Measurements from ENCODE around the gene ROBO1. TPM values are rescaled to one million over a fixed set of nuclear protein-coding genes. Genes with fewer than 3 reads are reported as not detected.

ROBO1 gene
- total RNA-seq, 2 experiments from 2014 or later, result 0.36 to 0.69 TPM

GRCh38 chr3:78764634-78765033 lies 1003.2 kb downstream of the ROBO1 start:
- Histone ChIP-seq H3K27me3 (ENCODE audit: control insufficient read depth in 1 of 2, insufficient read depth in 2 of 2, low read length in 2 of 2) (no peaks in the 10 kb centered on the region), H3K27ac (ENCODE audit: low read depth in 1 of 2, low read length in 2 of 2) (no peak overlapping the region), H3K9me3 (ENCODE audit: control insufficient read depth in 1 of 2, insufficient read depth in 1 of 2, low read length in 2 of 2) (peaks cover 0 to 3% of the 10 kb centered on the region in 2 experiments), H3K4me3 (ENCODE audit: low read length) (no peak overlapping the region), H3K4me1 (ENCODE audit: insufficient read depth, low read length) (no peaks in the 10 kb centered on the region), H3K36me3 (ENCODE audit: insufficient read depth, low read length) (no peaks in the 10 kb centered on the region)
- Mint-ChIP-seq H3K27me3 (no peaks in the 10 kb centered on the region), H3K36me3 (ENCODE audit: low read depth) (no peaks in the 10 kb centered on the region), H3K9me3 (peaks cover 12% of the 10 kb centered on the region), H3K4me3 (no peak overlapping the region), H3K27ac (no peak overlapping the region), H3K4me1 (ENCODE audit: low read depth) (no peaks in the 10 kb centered on the region)
- intact Hi-C loops (cut with DNase I, micrococcal nuclease), result no loop called here
- DNase-seq, result no peak
- CTCF ChIA-PET, result no interaction called here
- ATAC-seq (ENCODE audit: poor library complexity), result no peak
- no peak for TF ChIP-seq CTCF (IDR thresholded peaks at IDR 0.05)
- POLR2A ChIA-PET, result no interaction called here

GRCh38 chr3:78762121-78762520 lies 1005.7 kb downstream of the ROBO1 start:
- Histone ChIP-seq H3K27ac (ENCODE audit: low read depth in 1 of 2, low read length in 2 of 2) (no peak overlapping the region), H3K4me3 (ENCODE audit: low read length) (no peak overlapping the region), H3K27me3 (ENCODE audit: control insufficient read depth in 1 of 2, insufficient read depth in 2 of 2, low read length in 2 of 2) (no peaks in the 10 kb centered on the region), H3K4me1 (ENCODE audit: insufficient read depth, low read length) (no peaks in the 10 kb centered on the region), H3K9me3 (ENCODE audit: control insufficient read depth in 1 of 2, insufficient read depth in 1 of 2, low read length in 2 of 2) (peaks cover 0 to 8% of the 10 kb centered on the region in 2 experiments), H3K36me3 (ENCODE audit: insufficient read depth, low read length) (no peaks in the 10 kb centered on the region)
- H3K36me3 Mint-ChIP-seq (ENCODE audit: low read depth), result no peaks in the 10 kb centered on the region
- no peaks in the 10 kb centered on the region for H3K27me3 Mint-ChIP-seq
- no peak for TF ChIP-seq CTCF (IDR thresholded peaks at IDR 0.05)
- ChIA-PET CTCF (no interaction called here), POLR2A (no interaction called here)
- intact Hi-C loops (cut with DNase I, micrococcal nuclease), result no loop called here
- ATAC-seq (ENCODE audit: poor library complexity) (no peak), DNase-seq (no peak)
- H3K4me1 Mint-ChIP-seq (ENCODE audit: low read depth), result no peaks in the 10 kb centered on the region
- H3K4me3 Mint-ChIP-seq, result no peak overlapping the region
- no peak overlapping the region for H3K27ac Mint-ChIP-seq
- H3K9me3 Mint-ChIP-seq, result no peaks in the 10 kb centered on the region

- POLR2A ChIA-PET, result no interaction called here
- no peaks in the 10 kb centered on the region for H3K27me3 ChIP-seq (ENCODE audit: control insufficient read depth in 1 of 2, insufficient read depth in 2 of 2, low read length in 2 of 2)
- H3K36me3 ChIP-seq (ENCODE audit: insufficient read depth, low read length), result no peaks in the 10 kb centered on the region
- H3K4me1 Mint-ChIP-seq (ENCODE audit: low read depth), result no peaks in the 10 kb centered on the region
- peaks cover 0 to 8% of the 10 kb centered on the region in 2 experiments for H3K9me3 ChIP-seq (ENCODE audit: control insufficient read depth in 1 of 2, insufficient read depth in 1 of 2, low read length in 2 of 2)
- H3K36me3 Mint-ChIP-seq (ENCODE audit: low read depth), result no peaks in the 10 kb centered on the region
- H3K27ac Mint-ChIP-seq, result no peak overlapping the region
- H3K4me3 ChIP-seq (ENCODE audit: low read length), result no peak overlapping the region
- DNase-seq, result no peak
- intact Hi-C loops (cut with DNase I, micrococcal nuclease), result no loop called here
- CTCF ChIA-PET, result no interaction called here
- TF ChIP-seq CTCF (IDR thresholded peaks at IDR 0.05), result no peak
- no peak overlapping the region for H3K4me3 Mint-ChIP-seq
- H3K27ac ChIP-seq (ENCODE audit: low read depth in 1 of 2, low read length in 2 of 2), result no peak overlapping the region
- no peaks in the 10 kb centered on the region for H3K4me1 ChIP-seq (ENCODE audit: insufficient read depth, low read length)
- ATAC-seq (ENCODE audit: poor library complexity), result no peak
- peaks cover 2% of the 10 kb centered on the region for H3K9me3 Mint-ChIP-seq
- no peaks in the 10 kb centered on the region for H3K27me3 Mint-ChIP-seq
Measured at GRCh38 chr3:78761126-78761525, 1006.7 kb downstream of the ROBO1 start.

All from CD4-positive, alpha-beta T cell (primary cell).